ENCODE results near the gene SPIN2B. TPM values are rescaled to one million over a fixed set of nuclear protein-coding genes. Genes with fewer than 3 reads are reported as not detected.
A peak's percentile ranks its signal among the peaks of the same experiment; 100 is the strongest.
"Not testable (repeated sequence)": the region's sequence is repeated elsewhere in the genome, so short reads cannot be mapped to it uniquely, and the experiment has no call there.

The SPIN2B gene
- total RNA-seq, 6 donors from 2014 or later, result 4.0 to 19.9 (median 8.7) TPM

- DNase-seq, result no peak
- no peak for TF ChIP-seq POLR2AphosphoS5 (IDR thresholded peaks at IDR 0.05)
- TF ChIP-seq CTCF (IDR thresholded peaks at IDR 0.05), result no peak
- TF ChIP-seq POLR2A (IDR thresholded peaks at IDR 0.05), result no peak
- TF ChIP-seq EP300 (IDR thresholded peaks at IDR 0.05), result no peak
- Histone ChIP-seq H3K27me3 (no peaks in the 10 kb centered on the region), H3K36me3 (peaks cover 0 to 4% (median 0%) of the 10 kb centered on the region in 4 donors), H3K9me3 (peaks cover 0 to 13% (median 4%) of the 10 kb centered on the region in 4 donors), H3K27ac (no peak overlapping the region), H3K4me1 (no peaks in the 10 kb centered on the region), H3K4me3 (no peak overlapping the region)
- no peak for ATAC-seq (ENCODE audit: low FRiP score in 2 of 2)
- WGBS, 2 donors, result 76 to 100% methylated on average over 1 to 4 of the region's 4 CpGs
Measured at GRCh38 chrX:57104406-57104805, 16.9 kb downstream of the SPIN2B start.

GRCh38 chrX:57103489-57103888 is 17.9 kb downstream of the SPIN2B start:
- peaks cover 0 to 13% (median 4%) of the 10 kb centered on the region in 4 donors for H3K9me3 ChIP-seq

GRCh38 chrX:57102918-57103317 is 18.4 kb downstream of the SPIN2B start:
- not testable (repeated sequence) for H3K4me3 ChIP-seq

More at GRCh38 chrX:57103489-57103888, 17.9 kb downstream of the SPIN2B start:
- Histone ChIP-seq H3K36me3 (peaks cover 0 to 4% (median 0%) of the 10 kb centered on the region in 4 donors), H3K27me3 (no peaks in the 10 kb centered on the region), H3K4me3 (no peak overlapping the region), H3K27ac (no peak overlapping the region), H3K4me1 (no peaks in the 10 kb centered on the region)
- ATAC-seq (ENCODE audit: low FRiP score in 2 of 2) (no peak), DNase-seq (no peak)
- TF ChIP-seq POLR2A (IDR thresholded peaks at IDR 0.05), result no peak
- TF ChIP-seq POLR2AphosphoS5 (IDR thresholded peaks at IDR 0.05), result no peak
- TF ChIP-seq EP300 (IDR thresholded peaks at IDR 0.05), result no peak
- WGBS, 2 donors, result 56 to 74% methylated on average over 3 of the region's 3 CpGs

GRCh38 chrX:57083143-57083542 is 38.2 kb downstream of the SPIN2B start:
- 95% methylated on average over 3 of the region's 7 CpGs; no CpG with 5 or more reads in 1 of the 2 donors for WGBS, 2 donors
- Histone ChIP-seq H3K4me1 (no peaks in the 10 kb centered on the region), H3K27me3 (no peaks in the 10 kb centered on the region), H3K36me3 (peaks cover 0 to 4% (median 0%) of the 10 kb centered on the region in 4 donors), H3K27ac (no peak overlapping the region), H3K4me3 (no peak overlapping the region), H3K9me3 (no peaks in the 10 kb centered on the region)
- TF ChIP-seq EP300 (IDR thresholded peaks at IDR 0.05), result no peak
- TF ChIP-seq POLR2A (IDR thresholded peaks at IDR 0.05), result no peak
- TF ChIP-seq POLR2AphosphoS5 (IDR thresholded peaks at IDR 0.05), result no peak
- no peak for TF ChIP-seq CTCF (IDR thresholded peaks at IDR 0.05)
- no peak for DNase-seq
- ATAC-seq (ENCODE audit: low FRiP score in 2 of 2), result peak in 1 of 2 donors; percentile 37

More at GRCh38 chrX:57102918-57103317, 18.4 kb downstream of the SPIN2B start:
- H3K27me3 ChIP-seq; DNase-seq; H3K4me1 ChIP-seq; H3K36me3 ChIP-seq; H3K27ac ChIP-seq; ATAC-seq (ENCODE audit: low FRiP score in 2 of 2): not testable (repeated sequence)
- 63 to 69% methylated on average over 3 to 6 of the region's 6 CpGs for WGBS, 2 donors
- H3K9me3 ChIP-seq, result peaks cover 0 to 13% (median 4%) of the 10 kb centered on the region in 4 donors

GRCh38 chrX:57074458-57074857 is 46.9 kb downstream of the SPIN2B start:
- DNase-seq (no peak), ATAC-seq (ENCODE audit: low FRiP score in 2 of 2) (no peak)
- no peaks in the 10 kb centered on the region for H3K4me1 ChIP-seq
- H3K9me3 ChIP-seq, result no peaks in the 10 kb centered on the region
- TF ChIP-seq CTCF (IDR thresholded peaks at IDR 0.05) (no peak), POLR2AphosphoS5 (IDR thresholded peaks at IDR 0.05) (no peak), POLR2A (IDR thresholded peaks at IDR 0.05) (no peak), EP300 (IDR thresholded peaks at IDR 0.05) (no peak)
- no peak overlapping the region for H3K4me3 ChIP-seq
- no peaks in the 10 kb centered on the region for H3K27me3 ChIP-seq
- no peaks in the 10 kb centered on the region for H3K36me3 ChIP-seq
- 48 to 65% methylated on average over 4 of the region's 4 CpGs for WGBS, 2 donors
- no peak overlapping the region for H3K27ac ChIP-seq

Data from upper lobe of left lung (tissue), 6 donors.